Activated CD4-positive, alpha-beta T cell treated with anti-CD3 and anti-CD28 coated beads for 4 hours (primary cell): ENCODE results near the gene DISP3.

Experiments used
- DNase-seq, 2 donors: peaks; one replicate each; pipeline ENCODE4 v3.0.0-alpha.2; 2020

Gene DISP3

GRCh38 chr1:11529763-11530730 lies 51.1 kb downstream of the DISP3 start:
- no peak for DNase-seq

- DNase-seq = no peak
These were observed 51.9 kb downstream of the DISP3 start for GRCh38 chr1:11530731-11531311.

GRCh38 chr1:11531314-11531870 lies 52.4 kb downstream of the DISP3 start:
- no peak for DNase-seq

- DNase-seq = no peak
These were observed 53.0 kb downstream of the DISP3 start for GRCh38 chr1:11531943-11532342.

GRCh38 chr1:11533790-11534787 lies 55.1 kb downstream of the DISP3 start:
- DNase-seq = no peak

- DNase-seq = no peak
These were observed 55.9 kb downstream of the DISP3 start for GRCh38 chr1:11534846-11535245.

- no peak for DNase-seq
These were observed 56.4 kb downstream of the DISP3 start for GRCh38 chr1:11535316-11535715.

GRCh38 chr1:11535761-11536572 lies 57.0 kb downstream of the DISP3 start:
- no peak for DNase-seq

- no peak for DNase-seq
These were observed 57.8 kb downstream of the DISP3 start for GRCh38 chr1:11536573-11537379.

- DNase-seq = no peak
These were observed 58.4 kb downstream of the DISP3 start for GRCh38 chr1:11537380-11537764.

GRCh38 chr1:11537854-11538591 lies 59.1 kb downstream of the DISP3 start:
- DNase-seq = no peak

GRCh38 chr1:11538886-11539285 lies 59.9 kb downstream of the DISP3 start:
- no peak for DNase-seq

GRCh38 chr1:11539850-11540772 lies 61.2 kb downstream of the DISP3 start:
- DNase-seq = no peak

- no peak for DNase-seq
These were observed 61.8 kb downstream of the DISP3 start for GRCh38 chr1:11540773-11541160.

GRCh38 chr1:11541236-11541635 lies 62.3 kb downstream of the DISP3 start:
- no peak for DNase-seq

GRCh38 chr1:11541956-11542355 lies 63.0 kb downstream of the DISP3 start:
- DNase-seq = no peak

- DNase-seq = no peak
These were observed 64.4 kb downstream of the DISP3 start for GRCh38 chr1:11543392-11543791.

- DNase-seq = no peak
These were observed 64.8 kb downstream of the DISP3 start for GRCh38 chr1:11543796-11544195.

- DNase-seq = no peak
These were observed 67.5 kb downstream of the DISP3 start for GRCh38 chr1:11546456-11546855.
